Aorta (tissue), 4 donors: ENCODE data around the gene GTPBP4. TPM values are rescaled to one million over a fixed set of nuclear protein-coding genes. Genes with fewer than 3 reads are reported as not detected.

Experiments used
- polyA plus RNA-seq, 2 donors: library from polyadenylated mRNA; stranded (reverse); fragments of 200-250 nt; gene quantifications; one replicate each; pipeline ENCODE4 v1.2.3, GENCODE V29; 2013
- total RNA-seq, 2 donors: library from RNA; stranded (reverse); fragmentation: NEBNext Ultra II Directional; extraction: Animal tissue kit (Norgen Biotek cat#: 25700); gene quantifications; one replicate each; pipeline ENCODE4 v1.2.1, GENCODE V29; 2021
- donor health status: healthy with polysubstance abuse.
- donor health status: Bipolar disorder and iron deficiency.
- donor health status: DM: no; HTN: no; CAD: no.
- donor health status: DM: yes; HTN: yes; CAD: no.

Gene GTPBP4
- total and polyA plus RNA-seq, 4 donors, result 21.6 to 46.9 (median 26.9) TPM

Other genes with a start within 250 kb of the GTPBP4 start
- gene LARP4B, start 56.7 kb upstream of the GTPBP4 start, total RNA-seq, result 10 to 100 TPM; 73.2 to 82.4 TPM
- 10 to 100 TPM in 1 of 2 donors, 1 to 10 TPM in 1; 8.1 to 12.3 TPM for gene LARP4B, start 56.7 kb upstream of the GTPBP4 start, polyA plus RNA-seq
- not detected for gene IDI2, start 37.4 kb downstream of the GTPBP4 start, total RNA-seq
- gene IDI2, start 37.4 kb downstream of the GTPBP4 start, polyA plus RNA-seq, result under 1 TPM in 1 of 2 donors, not detected in 1; 0.10 TPM
- gene IDI1, start 60.7 kb downstream of the GTPBP4 start, total RNA-seq, result 10 to 100 TPM; 28.6 to 39.3 TPM
- 10 to 100 TPM; 18.9 to 43.3 TPM for gene IDI1, start 60.7 kb downstream of the GTPBP4 start, polyA plus RNA-seq
- gene WDR37, start 68.0 kb downstream of the GTPBP4 start, total RNA-seq, result 10 to 100 TPM; 20.3 to 25.9 TPM
- gene WDR37, start 68.0 kb downstream of the GTPBP4 start, polyA plus RNA-seq, result 1 to 10 TPM; 3.9 to 8.6 TPM